Measurements from ENCODE around the gene SYNE4.
A peak's percentile ranks its signal among the peaks of the same experiment; 100 is the strongest.
"Not testable (repeated sequence)": the region's sequence is repeated elsewhere in the genome, so short reads cannot be mapped to it uniquely, and the experiment has no call there.

Gene SYNE4

GRCh38 chr19:35963514-35963913 lies 45.1 kb downstream of the SYNE4 start:
- TF ChIP-seq CTCF (IDR thresholded peaks at IDR 0.05; ENCODE audit: insufficient read depth, low read depth, low read length, missing control alignments) = no peak
- DNase-seq (ENCODE audit: low read depth) = peak; percentile 31
- H3K4me3 ChIP-seq (ENCODE audit: low read depth, low read length) = no peak overlapping the region

- no peak for DNase-seq (ENCODE audit: low read depth)
- H3K4me3 ChIP-seq (ENCODE audit: low read depth, low read length) = no peak overlapping the region
- TF ChIP-seq CTCF (IDR thresholded peaks at IDR 0.05; ENCODE audit: insufficient read depth, low read depth, low read length, missing control alignments) = no peak
Observed at GRCh38 chr19:35960432-35960972, 48.1 kb downstream of the SYNE4 start.

GRCh38 chr19:35959968-35960320 lies 48.7 kb downstream of the SYNE4 start:
- no peak overlapping the region for H3K4me3 ChIP-seq (ENCODE audit: low read depth, low read length)
- DNase-seq (ENCODE audit: low read depth) = no peak
- TF ChIP-seq CTCF (IDR thresholded peaks at IDR 0.05; ENCODE audit: insufficient read depth, low read depth, low read length, missing control alignments) = no peak

GRCh38 chr19:35959040-35959967 lies 49.3 kb downstream of the SYNE4 start:
- TF ChIP-seq CTCF (IDR thresholded peaks at IDR 0.05; ENCODE audit: insufficient read depth, low read depth, low read length, missing control alignments) = peak; percentile 19
- H3K4me3 ChIP-seq (ENCODE audit: low read depth, low read length) = no peak overlapping the region
- DNase-seq (ENCODE audit: low read depth) = no peak

GRCh38 chr19:35958660-35959039 lies 50.0 kb downstream of the SYNE4 start:
- DNase-seq (ENCODE audit: low read depth) = no peak
- no peak overlapping the region for H3K4me3 ChIP-seq (ENCODE audit: low read depth, low read length)
- no peak for TF ChIP-seq CTCF (IDR thresholded peaks at IDR 0.05; ENCODE audit: insufficient read depth, low read depth, low read length, missing control alignments)

- not testable (repeated sequence) for DNase-seq (ENCODE audit: low read depth); H3K4me3 ChIP-seq (ENCODE audit: low read depth, low read length)
Observed at GRCh38 chr19:35957411-35957810, 51.2 kb downstream of the SYNE4 start.

- no peak overlapping the region for H3K4me3 ChIP-seq (ENCODE audit: low read depth, low read length)
- DNase-seq (ENCODE audit: low read depth) = no peak
- TF ChIP-seq CTCF (IDR thresholded peaks at IDR 0.05; ENCODE audit: insufficient read depth, low read depth, low read length, missing control alignments) = no peak
Observed at GRCh38 chr19:35955881-35956634, 52.6 kb downstream of the SYNE4 start.
